Smooth muscle cell (in vitro differentiated cells): ENCODE data around the gene TNNT1. TPM values are rescaled to one million over a fixed set of nuclear protein-coding genes. Genes with fewer than 3 reads are reported as not detected.

ENCODE experiments used
- DNase-seq: peaks from one replicate; lab custom pipeline; 2025; ENCODE audit not compliant: unreplicated experiment; lab: John Stamatoyannopoulos, UW
- H2AFZ ChIP-seq: fragments of 200-600 bp; sonication (generic); 2 replicates; pipeline ENCODE4 v1.6.0; 2016; ENCODE audit warnings: antibody characterized with exemption, low read depth, mild to moderate bottlenecking
- H3F3A ChIP-seq: fragments of 200-600 bp; sonication (generic); 2 replicates; pipeline ENCODE4 v1.6.0; 2017; ENCODE audit warnings: antibody characterized with exemption, low read depth
- H3K27ac ChIP-seq: fragments of 200-600 bp; sonication (generic); 2 replicates; pipeline ENCODE4 v1.5.1; 2016; ENCODE audit warnings: low read depth, mild to moderate bottlenecking
- H3K27me3 ChIP-seq: fragments of 200-600 bp; sonication (generic); 2 replicates; pipeline ENCODE4 v1.6.1; 2016; ENCODE audit warnings: low read depth, mild to moderate bottlenecking
- H3K36me3 ChIP-seq: fragments of 200-600 bp; sonication (generic); 2 replicates; pipeline ENCODE4 v1.5.1; 2016; ENCODE audit warnings: low read depth
- H3K4me1 ChIP-seq: fragments of 200-600 bp; sonication (generic); 2 replicates; pipeline ENCODE4 v1.5.1; 2016; ENCODE audit warnings: low read depth
- H3K4me2 ChIP-seq: fragments of 200-600 bp; sonication (generic); 2 replicates; pipeline ENCODE4 v1.6.0; 2016; ENCODE audit warnings: mild to moderate bottlenecking
- H3K4me3 ChIP-seq: fragments of 200-600 bp; sonication (generic); 2 replicates; pipeline ENCODE4 v1.5.1; 2016; ENCODE audit warnings: mild to moderate bottlenecking
- H3K79me2 ChIP-seq: fragments of 200-600 bp; sonication (generic); 2 replicates; pipeline ENCODE4 v1.6.0; 2016; ENCODE audit warnings: low read depth, mild to moderate bottlenecking
- H3K9ac ChIP-seq: fragments of 200-600 bp; sonication (generic); 2 replicates; pipeline ENCODE4 v1.6.0; 2016; ENCODE audit warnings: low read depth
- H3K9me3 ChIP-seq: fragments of 200-600 bp; sonication (generic); replicated peaks from 2 replicates; pipeline ENCODE4 v1.5.1; 2016; ENCODE audit warnings: low read depth
- H4K20me1 ChIP-seq: fragments of 200-600 bp; sonication (generic); 2 replicates; pipeline ENCODE4 v1.6.0; 2016; ENCODE audit warnings: low read depth
- CTCF ChIP-seq: fragments of 200-600 bp; sonication (generic); IDR thresholded peaks from 2 replicates; pipeline ENCODE4 v1.5.1; 2017; ENCODE audit warnings: borderline replicate concordance, mild to moderate bottlenecking, antibody characterized with exemption; ENCODE audit not compliant: insufficient read depth, poor library complexity, severe bottlenecking
- WGBS: methylation state at CpG from one replicate; pipeline ENCODE4 v1.1.7; 2016; ENCODE audit warnings: low lambda C conversion rate; 5-methylcytosine and 5-hydroxymethylcytosine counted together
- polyA plus RNA-seq: library from polyadenylated mRNA; unstranded; fragments of >200 nt; fragmentation: Nextera tagmentation; extraction: Ambion mirVana; gene quantifications from 2 replicates; pipeline ENCODE4 v1.2.1, GENCODE V29; 2016
- total RNA-seq: library from RNA; depleted of rRNA; stranded (reverse); fragments of >200 nt; gene quantifications from 2 replicates; pipeline ENCODE4 v1.2.3, GENCODE V29; 2014

Gene TNNT1
- total and polyA plus RNA-seq, 2 experiments from 2014 or later: 24.5 to 27.1 TPM

GRCh38 chr19:55146705-55147273, 2.2 kb downstream of the TNNT1 start:
- H3F3A ChIP-seq: no peaks in the 10 kb centered on the region
- no peak overlapping the region for H3K9ac ChIP-seq
- H3K79me2 ChIP-seq: no peaks in the 10 kb centered on the region
- H3K4me2 ChIP-seq: peak overlapping the region; percentile 80
- no peak for DNase-seq
- H2AFZ ChIP-seq: peak overlapping the region; percentile 63
- no peaks in the 10 kb centered on the region for H3K36me3 ChIP-seq
- no peak overlapping the region for H3K27ac ChIP-seq
- H3K9me3 ChIP-seq: no peaks in the 10 kb centered on the region
- H4K20me1 ChIP-seq: no peaks in the 10 kb centered on the region
- no peak for TF ChIP-seq CTCF
- H3K4me1 ChIP-seq: peaks cover 15% of the 10 kb centered on the region
- peaks cover 4% of the 10 kb centered on the region for H3K27me3 ChIP-seq
- 3% methylated on average over 11 of the region's 27 CpGs for WGBS
- peak overlapping the region; percentile 39 for H3K4me3 ChIP-seq

DNA sequence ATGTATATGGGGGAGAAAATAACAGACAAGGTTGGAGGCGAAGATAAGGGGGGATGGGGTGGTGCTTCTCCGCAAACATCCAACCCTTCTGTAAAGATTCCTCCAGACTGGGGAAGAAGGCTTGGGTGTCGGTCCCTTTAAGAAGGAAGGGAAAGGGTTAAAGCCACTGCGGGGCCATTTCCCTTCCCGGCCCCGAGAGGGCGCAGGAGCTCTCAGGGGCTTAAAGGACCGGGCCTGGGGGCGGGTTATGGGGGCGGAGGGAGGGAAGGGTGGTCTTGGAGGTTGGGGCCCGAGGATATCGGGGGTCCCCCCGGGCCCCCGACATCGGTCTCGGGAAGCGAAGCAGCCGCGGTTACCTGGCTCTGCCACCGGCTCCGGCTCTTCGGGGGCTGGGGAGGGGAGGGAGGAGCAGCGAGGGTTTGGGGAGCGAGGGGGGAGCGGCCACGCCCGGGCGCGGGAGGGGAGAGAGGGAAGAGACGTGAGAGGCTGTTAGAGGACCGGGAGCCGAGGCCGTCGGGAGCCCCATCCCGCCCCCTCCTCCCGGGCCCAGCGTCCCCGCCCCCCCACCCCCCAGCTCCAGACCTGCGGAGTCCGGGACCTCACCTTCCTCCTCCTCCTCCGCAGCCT, 2.8 kb downstream of the TNNT1 start:
- no peaks in the 10 kb centered on the region for H3K36me3 ChIP-seq
- WGBS: 4% methylated on average over 9 of the region's 41 CpGs
- H3K4me3 ChIP-seq: peak overlapping the region; percentile 39
- no peaks in the 10 kb centered on the region for H4K20me1 ChIP-seq
- H2AFZ ChIP-seq: peak overlapping the region; percentile 63
- TF ChIP-seq CTCF: peak; percentile 57
- no peaks in the 10 kb centered on the region for H3K9me3 ChIP-seq
- H3K4me1 ChIP-seq: peaks cover 15% of the 10 kb centered on the region
- peak overlapping the region; percentile 80 for H3K4me2 ChIP-seq
- H3K27ac ChIP-seq: no peak overlapping the region
- H3F3A ChIP-seq: no peaks in the 10 kb centered on the region
- H3K79me2 ChIP-seq: no peaks in the 10 kb centered on the region
- DNase-seq: no peak
- H3K9ac ChIP-seq: no peak overlapping the region
- peaks cover 4% of the 10 kb centered on the region for H3K27me3 ChIP-seq

GRCh38 chr19:55145232-55145631, 3.8 kb downstream of the TNNT1 start:
- no peak overlapping the region for H3K9ac ChIP-seq
- H3K4me1 ChIP-seq: peaks cover 15% of the 10 kb centered on the region
- no peak overlapping the region for H2AFZ ChIP-seq
- peaks cover 4% of the 10 kb centered on the region for H3K27me3 ChIP-seq
- no peak for TF ChIP-seq CTCF
- no peaks in the 10 kb centered on the region for H3K79me2 ChIP-seq
- DNase-seq: no peak
- no peaks in the 10 kb centered on the region for H4K20me1 ChIP-seq
- no peak overlapping the region for H3K4me3 ChIP-seq
- H3K4me2 ChIP-seq: no peak overlapping the region
- H3K27ac ChIP-seq: no peak overlapping the region
- H3K9me3 ChIP-seq: no peaks in the 10 kb centered on the region
- WGBS: 53% methylated on average over 3 of the region's 3 CpGs
- no peaks in the 10 kb centered on the region for H3F3A ChIP-seq
- H3K36me3 ChIP-seq: no peaks in the 10 kb centered on the region

DNA sequence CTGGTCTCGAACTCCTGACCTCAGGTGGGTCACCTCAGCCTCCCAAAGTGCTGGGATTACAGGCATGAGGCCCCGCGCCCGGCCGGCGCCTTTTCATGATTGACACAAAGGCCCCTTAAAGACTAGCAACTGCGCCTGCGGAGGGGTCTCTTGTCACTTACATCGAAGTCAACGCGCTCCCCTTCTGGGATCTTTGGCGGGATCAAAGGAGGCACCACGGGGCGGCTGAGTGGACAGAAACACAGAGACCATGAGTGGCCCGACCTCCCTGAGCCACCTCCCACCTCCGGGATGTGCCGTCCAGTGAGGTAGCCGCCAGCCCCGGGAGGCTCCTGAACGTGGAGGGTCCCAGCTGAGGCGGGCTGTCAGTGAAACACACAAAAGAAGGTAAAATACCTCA, 7.3 kb downstream of the TNNT1 start:
- H3K4me2 ChIP-seq: peak overlapping the region; percentile 20
- no peaks in the 10 kb centered on the region for H3F3A ChIP-seq
- no peaks in the 10 kb centered on the region for H3K79me2 ChIP-seq
- no peak overlapping the region for H2AFZ ChIP-seq
- H3K4me3 ChIP-seq: no peak overlapping the region
- WGBS: 41% methylated on average over 21 of the region's 21 CpGs
- peaks cover 4% of the 10 kb centered on the region for H3K27me3 ChIP-seq
- TF ChIP-seq CTCF: no peak
- no peaks in the 10 kb centered on the region for H3K4me1 ChIP-seq
- no peaks in the 10 kb centered on the region for H4K20me1 ChIP-seq
- no peak for DNase-seq
- no peak overlapping the region for H3K27ac ChIP-seq
- H3K9ac ChIP-seq: no peak overlapping the region
- no peaks in the 10 kb centered on the region for H3K36me3 ChIP-seq
- no peaks in the 10 kb centered on the region for H3K9me3 ChIP-seq
